Parathyroid adenoma (tissue), 2 donors: ENCODE results near the gene TMUB1.

ENCODE experiments used
- H2AFZ ChIP-seq: fragments of 300-600 bp; sonication (generic); one replicate; pipeline ENCODE4 v1.7.0; 2017; ENCODE audit warnings: antibody characterized with exemption, mild to moderate bottlenecking
- H3K27ac ChIP-seq: fragments of 300-600 bp; sonication (generic); one replicate; pipeline ENCODE4 v1.7.0; 2017
- H3K27me3 ChIP-seq: fragments of 300-600 bp; sonication (generic); one replicate; pipeline ENCODE4 v1.7.0; 2017; ENCODE audit warnings: low read length; ENCODE audit not compliant: control insufficient read depth, insufficient read depth
- H3K36me3 ChIP-seq: fragments of 300-600 bp; sonication (generic); one replicate; pipeline ENCODE4 v1.7.0; 2017; ENCODE audit warnings: low read length; ENCODE audit not compliant: control insufficient read depth, insufficient read depth
- H3K4me1 ChIP-seq: fragments of 300-600 bp; sonication (generic); one replicate; pipeline ENCODE4 v1.7.0; 2017; ENCODE audit warnings: control low read depth
- H3K4me2 ChIP-seq: fragments of 300-600 bp; sonication (generic); one replicate; pipeline ENCODE4 v1.7.0; 2017; ENCODE audit warnings: low read length
- H3K4me3 ChIP-seq: fragments of 300-600 bp; sonication (generic); one replicate; pipeline ENCODE4 v1.7.0; 2017; ENCODE audit warnings: low read depth, low read length
- H3K79me2 ChIP-seq: fragments of 300-600 bp; sonication (generic); one replicate; pipeline ENCODE4 v1.7.0; 2017; ENCODE audit warnings: control low read depth
- H3K9ac ChIP-seq: fragments of 300-600 bp; sonication (generic); one replicate; pipeline ENCODE4 v1.7.0; 2017; ENCODE audit warnings: mild to moderate bottlenecking
- H3K9me3 ChIP-seq: fragments of 300-600 bp; sonication (generic); one replicate; pipeline ENCODE4 v1.7.0; 2017; ENCODE audit warnings: low read length; ENCODE audit not compliant: control insufficient read depth
- TF ChIP-seq, protein P1 (sequence below): fragments of 300-600 bp; sonication (generic); IDR thresholded peaks from one replicate; pipeline ENCODE4 v1.7.0; 2017; ENCODE audit warnings: antibody characterized with exemption, mild to moderate bottlenecking
- donor health status: primary hyperparathyroidism.

TMUB1 gene

DNA sequence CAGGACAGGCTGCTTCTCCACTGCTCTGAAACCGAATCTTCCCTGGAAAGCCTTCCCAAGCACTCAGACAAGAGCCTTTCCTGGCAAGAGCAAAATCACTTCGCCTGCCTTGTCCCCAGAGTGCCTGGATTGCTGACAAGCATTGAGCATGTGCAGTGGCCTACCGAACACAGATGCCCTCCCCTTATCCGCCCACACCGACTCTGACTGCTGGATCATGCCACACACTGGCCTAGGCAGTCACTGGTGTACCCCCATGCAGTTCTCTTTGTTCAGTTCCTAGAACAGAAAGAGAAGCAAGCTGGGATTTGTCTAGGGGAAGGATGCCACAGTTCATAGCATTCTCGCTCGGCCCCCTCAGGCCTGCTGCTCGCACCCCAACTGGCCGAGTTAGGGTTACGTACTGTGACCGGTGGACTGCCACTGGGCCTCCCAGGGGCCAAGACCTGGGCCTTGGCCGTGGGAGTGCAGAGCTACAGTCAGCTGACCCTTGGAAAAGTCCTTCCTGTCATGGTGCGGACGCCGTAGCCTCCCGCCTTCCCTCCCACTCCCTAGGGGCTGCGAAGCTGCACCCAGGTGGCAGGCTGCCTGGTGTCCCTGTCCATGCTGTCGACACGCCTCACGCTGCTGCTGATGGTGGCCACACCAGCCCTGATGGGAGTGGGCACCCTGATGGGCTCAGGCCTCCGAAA, 48.1 kb downstream of the TMUB1 start:
- TF ChIP-seq, protein P1, sequence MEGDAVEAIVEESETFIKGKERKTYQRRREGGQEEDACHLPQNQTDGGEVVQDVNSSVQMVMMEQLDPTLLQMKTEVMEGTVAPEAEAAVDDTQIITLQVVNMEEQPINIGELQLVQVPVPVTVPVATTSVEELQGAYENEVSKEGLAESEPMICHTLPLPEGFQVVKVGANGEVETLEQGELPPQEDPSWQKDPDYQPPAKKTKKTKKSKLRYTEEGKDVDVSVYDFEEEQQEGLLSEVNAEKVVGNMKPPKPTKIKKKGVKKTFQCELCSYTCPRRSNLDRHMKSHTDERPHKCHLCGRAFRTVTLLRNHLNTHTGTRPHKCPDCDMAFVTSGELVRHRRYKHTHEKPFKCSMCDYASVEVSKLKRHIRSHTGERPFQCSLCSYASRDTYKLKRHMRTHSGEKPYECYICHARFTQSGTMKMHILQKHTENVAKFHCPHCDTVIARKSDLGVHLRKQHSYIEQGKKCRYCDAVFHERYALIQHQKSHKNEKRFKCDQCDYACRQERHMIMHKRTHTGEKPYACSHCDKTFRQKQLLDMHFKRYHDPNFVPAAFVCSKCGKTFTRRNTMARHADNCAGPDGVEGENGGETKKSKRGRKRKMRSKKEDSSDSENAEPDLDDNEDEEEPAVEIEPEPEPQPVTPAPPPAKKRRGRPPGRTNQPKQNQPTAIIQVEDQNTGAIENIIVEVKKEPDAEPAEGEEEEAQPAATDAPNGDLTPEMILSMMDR: no peak
- Histone ChIP-seq H3K9ac (no peak overlapping the region), H3K27me3 (no peaks in the 10 kb centered on the region), H3K27ac (no peak overlapping the region), H3K79me2 (peaks cover 19% of the 10 kb centered on the region), H3K4me1 (no peaks in the 10 kb centered on the region), H2AFZ (no peak overlapping the region), H3K4me2 (no peak overlapping the region), H3K9me3 (no peaks in the 10 kb centered on the region), H3K36me3 (no peaks in the 10 kb centered on the region), H3K4me3 (no peak overlapping the region)

DNA sequence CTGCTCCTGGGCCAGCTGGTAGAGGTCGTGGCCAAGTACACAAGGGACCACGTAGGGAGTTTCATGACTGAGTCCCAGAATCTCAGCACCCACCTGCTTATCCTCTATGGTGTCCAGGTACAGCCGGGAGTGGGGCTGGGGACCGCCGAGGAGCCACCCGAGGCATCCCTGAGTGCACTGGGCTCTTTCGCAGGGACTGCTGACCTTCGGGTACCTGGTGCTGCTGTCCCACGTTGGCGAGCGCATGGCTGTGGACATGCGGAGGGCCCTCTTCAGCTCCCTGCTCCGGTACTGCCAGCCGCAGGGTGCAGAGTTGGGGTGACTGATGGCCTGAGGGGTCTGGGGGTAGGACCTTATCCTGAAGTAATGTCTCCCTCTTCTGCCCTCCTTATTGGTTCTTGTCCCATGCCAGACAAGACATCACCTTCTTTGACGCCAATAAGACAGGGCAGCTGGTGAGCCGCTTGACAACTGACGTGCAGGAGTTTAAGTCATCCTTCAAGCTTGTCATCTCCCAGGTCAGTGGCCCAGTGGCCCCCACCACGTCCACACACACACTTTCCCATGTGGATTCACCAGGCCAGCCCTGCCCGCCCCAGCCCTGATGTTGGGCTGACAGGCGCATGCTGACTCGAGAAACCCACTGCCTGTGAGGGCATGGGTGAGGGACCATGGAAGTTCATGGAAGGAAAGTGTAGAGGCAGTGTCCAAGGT, 48.8 kb downstream of the TMUB1 start:
- Histone ChIP-seq H3K9ac (no peak overlapping the region), H3K4me2 (no peak overlapping the region), H3K4me1 (no peaks in the 10 kb centered on the region), H2AFZ (no peak overlapping the region), H3K4me3 (no peak overlapping the region), H3K9me3 (no peaks in the 10 kb centered on the region), H3K27ac (no peak overlapping the region), H3K79me2 (peaks cover 24% of the 10 kb centered on the region), H3K36me3 (no peaks in the 10 kb centered on the region), H3K27me3 (no peaks in the 10 kb centered on the region)
- TF ChIP-seq, protein P1: no peak

DNA sequence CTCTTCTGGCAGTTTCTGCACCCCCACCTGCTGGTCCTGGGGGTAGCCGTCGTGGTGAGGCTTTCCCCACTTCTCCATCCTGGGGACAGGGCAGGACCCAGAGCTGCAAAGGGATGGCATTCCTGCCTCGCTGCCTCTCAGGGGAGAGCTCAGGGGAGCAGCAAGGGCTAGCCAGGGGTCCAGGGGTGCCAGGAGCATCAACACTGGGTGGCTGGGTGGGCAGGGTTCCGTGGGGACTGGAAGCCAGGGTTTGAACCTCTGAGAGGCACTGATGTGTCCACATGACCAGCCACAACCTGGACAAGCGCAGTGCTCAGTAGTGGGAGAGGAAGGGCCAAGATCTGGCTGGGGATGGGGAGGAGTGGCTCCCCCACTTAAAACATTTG, 49.4 kb downstream of the TMUB1 start:
- TF ChIP-seq, protein P1: no peak
- Histone ChIP-seq H2AFZ (no peak overlapping the region), H3K9ac (no peak overlapping the region), H3K79me2 (peaks cover 27% of the 10 kb centered on the region), H3K27me3 (no peaks in the 10 kb centered on the region), H3K9me3 (no peaks in the 10 kb centered on the region), H3K36me3 (no peaks in the 10 kb centered on the region), H3K4me3 (no peak overlapping the region), H3K4me2 (no peak overlapping the region), H3K4me1 (peaks cover 3% of the 10 kb centered on the region), H3K27ac (no peak overlapping the region)

DNA sequence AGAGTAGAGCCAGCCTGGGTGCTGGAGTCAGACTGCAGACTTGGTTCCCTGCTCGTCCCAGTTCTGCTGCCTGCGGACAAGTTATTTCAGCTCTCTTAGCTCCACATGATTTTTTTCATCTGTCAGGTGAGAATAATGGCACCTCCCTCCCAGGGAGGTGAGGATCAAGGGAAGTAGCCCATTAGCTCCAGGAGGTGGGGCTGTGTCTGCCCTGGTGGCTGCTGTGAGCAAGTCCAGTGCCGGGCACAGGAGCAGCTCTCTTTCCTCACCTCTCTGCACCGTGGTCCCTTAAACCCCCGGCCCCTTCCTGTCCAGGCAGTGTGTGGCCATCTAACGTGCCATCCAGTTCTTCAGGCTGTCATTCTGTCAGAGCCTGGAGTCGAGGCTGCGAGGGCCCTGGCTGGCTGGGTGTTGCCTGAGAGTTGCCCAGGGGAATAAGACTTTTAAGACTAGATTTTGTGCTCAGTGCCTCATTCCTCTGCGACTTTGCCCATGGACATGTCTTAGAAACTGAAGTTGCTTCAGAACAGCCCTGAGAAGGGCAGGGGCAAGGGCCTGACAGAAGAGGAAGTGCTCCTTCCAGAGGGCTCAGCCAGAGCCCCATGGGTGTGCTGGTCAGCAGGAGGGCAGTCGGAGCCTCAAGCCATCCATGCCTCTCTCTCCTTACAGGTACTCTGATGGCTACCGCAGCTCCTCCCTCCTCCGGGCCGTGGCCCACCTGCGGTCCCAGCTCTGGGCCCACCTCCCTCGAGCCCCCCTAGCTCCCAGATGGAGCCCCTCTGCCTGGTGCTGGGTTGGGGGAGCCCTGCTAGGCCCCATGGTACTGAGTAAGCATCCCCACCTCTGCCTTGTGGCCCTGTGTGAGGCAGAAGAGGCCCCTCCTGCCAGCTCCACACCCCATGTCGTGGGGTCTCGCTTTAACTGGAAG, 50.1 kb downstream of the TMUB1 start:
- Histone ChIP-seq H3K4me1 (peaks cover 3% of the 10 kb centered on the region), H3K4me2 (no peak overlapping the region), H3K4me3 (no peak overlapping the region), H3K27me3 (no peaks in the 10 kb centered on the region), H3K27ac (no peak overlapping the region), H3K79me2 (peaks cover 27% of the 10 kb centered on the region), H3K9ac (no peak overlapping the region), H3K36me3 (no peaks in the 10 kb centered on the region), H2AFZ (no peak overlapping the region), H3K9me3 (no peaks in the 10 kb centered on the region)
- TF ChIP-seq, protein P1: no peak
